Astrocyte of the spinal cord (primary cell): ENCODE data around the gene SEMA3G.

Source experiments
- DNase-seq: peaks from one replicate; pipeline ENCODE4 v3.0.0; 2011; ENCODE audit warnings: low read depth, low spot score
- H3K4me3 ChIP-seq: 2 replicates; pipeline ENCODE4 v1.5.1; 2011; ENCODE audit warnings: low read depth, mild to moderate bottlenecking, low read length, moderate library complexity
- in situ Hi-C: cut with HindIII; loops from 2 replicates; pipeline ENCODE4 v1.10.0; 2017; ENCODE audit warnings: low sequenced_read_pairs
- TF ChIP-seq, protein P1 (sequence below): IDR thresholded peaks from 2 replicates; pipeline ENCODE4 v1.5.1; 2012; ENCODE audit warnings: low read depth, mild to moderate bottlenecking, low read length, inconsistent platforms

SEMA3G gene

DNA sequence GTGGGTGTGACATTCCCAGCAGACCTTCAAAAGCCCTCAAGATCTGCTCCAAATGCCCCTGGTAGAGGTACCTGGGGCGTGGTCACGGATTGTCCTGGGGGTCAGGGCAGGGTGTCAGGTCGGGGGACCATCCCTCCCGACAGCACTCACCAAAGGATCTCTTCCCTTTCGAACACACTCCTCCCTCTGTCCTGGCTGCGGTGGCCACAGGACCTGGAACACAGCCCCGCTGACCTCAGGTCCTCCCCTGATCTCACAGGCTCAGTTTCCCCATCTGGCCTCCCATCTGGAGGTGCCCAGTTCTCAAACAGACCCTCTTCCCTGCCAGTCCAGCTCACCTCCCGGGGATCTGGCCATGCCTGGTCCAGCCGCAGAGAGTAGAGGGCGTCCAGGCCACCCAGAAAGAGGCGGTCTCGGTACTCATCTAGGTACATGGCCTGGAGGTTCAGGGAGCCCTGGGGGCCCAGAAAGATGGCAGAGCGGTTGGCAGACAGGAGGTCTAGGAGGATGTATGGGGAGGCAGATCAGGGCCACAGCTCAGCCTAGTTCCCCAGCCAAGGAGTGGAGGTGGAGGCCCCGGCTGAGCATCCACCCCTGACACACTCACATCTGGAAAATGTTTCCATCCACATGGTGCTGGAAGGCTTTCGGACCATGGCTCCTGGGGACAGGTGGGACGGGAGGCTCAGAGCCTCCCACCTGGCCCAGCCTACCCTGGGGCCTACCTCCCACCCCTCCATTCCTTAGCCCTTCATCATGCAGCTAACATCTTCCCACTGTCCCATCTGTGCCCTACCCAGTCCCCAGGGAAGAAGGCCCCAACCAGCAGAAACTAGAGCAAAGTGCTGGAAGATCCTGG is 2.3 kb downstream of the SEMA3G start:
- TF ChIP-seq, protein P1, sequence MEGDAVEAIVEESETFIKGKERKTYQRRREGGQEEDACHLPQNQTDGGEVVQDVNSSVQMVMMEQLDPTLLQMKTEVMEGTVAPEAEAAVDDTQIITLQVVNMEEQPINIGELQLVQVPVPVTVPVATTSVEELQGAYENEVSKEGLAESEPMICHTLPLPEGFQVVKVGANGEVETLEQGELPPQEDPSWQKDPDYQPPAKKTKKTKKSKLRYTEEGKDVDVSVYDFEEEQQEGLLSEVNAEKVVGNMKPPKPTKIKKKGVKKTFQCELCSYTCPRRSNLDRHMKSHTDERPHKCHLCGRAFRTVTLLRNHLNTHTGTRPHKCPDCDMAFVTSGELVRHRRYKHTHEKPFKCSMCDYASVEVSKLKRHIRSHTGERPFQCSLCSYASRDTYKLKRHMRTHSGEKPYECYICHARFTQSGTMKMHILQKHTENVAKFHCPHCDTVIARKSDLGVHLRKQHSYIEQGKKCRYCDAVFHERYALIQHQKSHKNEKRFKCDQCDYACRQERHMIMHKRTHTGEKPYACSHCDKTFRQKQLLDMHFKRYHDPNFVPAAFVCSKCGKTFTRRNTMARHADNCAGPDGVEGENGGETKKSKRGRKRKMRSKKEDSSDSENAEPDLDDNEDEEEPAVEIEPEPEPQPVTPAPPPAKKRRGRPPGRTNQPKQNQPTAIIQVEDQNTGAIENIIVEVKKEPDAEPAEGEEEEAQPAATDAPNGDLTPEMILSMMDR: no peak
- H3K4me3 ChIP-seq: no peak overlapping the region
- in situ Hi-C loops: no loop called here
- DNase-seq: no peak

DNA sequence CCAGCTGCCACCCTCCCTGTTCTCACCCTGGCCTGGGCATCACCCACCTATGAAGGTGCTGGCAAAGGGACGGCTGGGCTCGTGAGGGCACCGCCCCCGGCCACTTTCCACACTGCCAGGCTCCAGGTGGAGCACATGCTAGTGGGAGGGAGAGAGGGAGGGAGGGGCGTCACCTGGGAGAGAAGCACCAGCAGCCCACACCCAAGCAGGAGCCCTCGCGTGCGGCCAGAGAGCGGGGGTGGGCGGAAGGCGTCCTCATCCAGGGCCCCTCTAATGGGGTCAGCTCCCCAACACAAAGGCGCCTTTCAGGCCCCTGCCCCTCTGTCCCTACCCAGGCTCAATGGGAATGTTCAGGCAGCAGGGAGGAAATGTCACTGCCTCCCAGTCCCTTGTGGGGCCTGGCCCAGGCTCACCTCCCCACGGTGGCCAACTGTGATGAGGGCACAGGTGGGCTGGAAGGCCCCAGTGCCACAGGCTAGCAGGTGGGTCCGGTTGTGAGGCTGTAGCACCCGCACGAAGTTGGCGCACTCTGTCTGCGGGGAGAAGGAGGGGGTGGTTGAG is 3.1 kb downstream of the SEMA3G start:
- no peak for DNase-seq
- in situ Hi-C loops: no loop called here
- no peak overlapping the region for H3K4me3 ChIP-seq
- TF ChIP-seq, protein P1: no peak

DNA sequence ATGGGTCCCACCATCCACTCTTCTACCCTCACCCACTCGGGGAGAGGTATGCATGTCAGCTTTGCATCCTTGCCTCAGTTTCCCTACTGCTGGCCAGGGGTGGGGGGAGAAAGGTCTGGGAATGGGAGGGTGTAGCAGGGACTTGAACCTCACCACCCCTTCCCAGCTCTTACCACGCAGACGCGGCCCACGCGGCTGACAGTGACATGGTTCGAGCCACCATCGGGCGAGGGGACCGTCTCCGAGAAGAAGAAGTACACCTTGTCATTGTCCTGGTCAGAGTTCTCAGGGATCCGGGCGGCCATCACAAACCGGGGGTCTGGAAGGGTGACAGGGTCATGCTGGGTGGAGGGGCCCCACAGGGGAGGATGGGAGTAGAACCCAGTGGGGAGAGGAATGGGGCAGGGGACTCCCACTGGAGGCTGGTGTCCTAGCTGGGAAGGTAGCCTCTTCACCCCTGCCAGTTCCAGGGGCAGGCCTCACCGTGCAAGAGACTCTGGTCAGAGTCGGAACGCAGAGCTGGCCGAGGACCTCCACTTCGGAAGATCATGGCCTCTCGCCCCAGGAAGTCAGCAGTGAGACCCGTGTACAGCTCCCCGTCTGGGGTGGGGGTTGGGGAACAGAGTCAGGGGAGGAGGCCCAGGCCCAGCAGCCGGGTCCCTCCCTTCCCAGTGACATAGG is 3.7 kb downstream of the SEMA3G start:
- TF ChIP-seq, protein P1: no peak
- in situ Hi-C loops: no loop called here
- no peak for DNase-seq
- no peak overlapping the region for H3K4me3 ChIP-seq

DNA sequence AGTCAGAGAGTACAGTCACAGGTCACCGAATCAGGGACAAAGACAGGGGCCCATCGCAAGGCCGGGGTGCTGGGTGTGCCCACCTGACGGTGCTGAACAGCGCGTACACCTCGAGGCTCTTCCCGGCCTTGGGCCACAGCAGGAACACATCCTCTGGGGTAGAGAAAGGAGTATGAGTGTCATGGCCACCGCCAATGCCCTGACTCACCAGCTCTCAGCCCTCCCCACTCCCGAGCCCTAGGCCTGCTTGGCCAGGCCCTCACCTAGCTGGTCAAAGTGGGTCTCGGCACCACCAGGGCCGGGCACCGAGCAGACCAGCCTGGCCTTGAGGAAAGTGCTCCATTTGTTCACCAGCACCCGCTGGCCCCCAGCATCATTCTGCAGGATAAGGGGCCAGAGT is 4.2 kb downstream of the SEMA3G start:
- in situ Hi-C loops: no loop called here
- H3K4me3 ChIP-seq: no peak overlapping the region
- TF ChIP-seq, protein P1: no peak
- no peak for DNase-seq

DNA sequence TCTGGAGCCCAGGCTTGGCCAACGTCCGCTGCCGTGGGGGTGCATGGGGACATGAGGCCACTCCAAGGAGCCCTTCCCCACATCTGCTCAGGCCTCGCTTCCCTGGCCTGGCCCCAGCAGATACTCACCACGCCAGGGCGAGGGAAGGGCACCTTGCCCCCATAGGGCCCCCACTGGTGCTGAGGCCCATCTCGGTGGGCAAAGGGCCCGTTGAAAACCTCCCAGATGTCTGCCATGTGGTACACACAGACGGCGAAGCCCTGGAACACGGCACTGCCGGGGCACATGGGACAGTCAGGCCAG is 4.7 kb downstream of the SEMA3G start:
- DNase-seq: no peak
- TF ChIP-seq, protein P1: no peak
- H3K4me3 ChIP-seq: no peak overlapping the region
- in situ Hi-C loops: no loop called here

DNA sequence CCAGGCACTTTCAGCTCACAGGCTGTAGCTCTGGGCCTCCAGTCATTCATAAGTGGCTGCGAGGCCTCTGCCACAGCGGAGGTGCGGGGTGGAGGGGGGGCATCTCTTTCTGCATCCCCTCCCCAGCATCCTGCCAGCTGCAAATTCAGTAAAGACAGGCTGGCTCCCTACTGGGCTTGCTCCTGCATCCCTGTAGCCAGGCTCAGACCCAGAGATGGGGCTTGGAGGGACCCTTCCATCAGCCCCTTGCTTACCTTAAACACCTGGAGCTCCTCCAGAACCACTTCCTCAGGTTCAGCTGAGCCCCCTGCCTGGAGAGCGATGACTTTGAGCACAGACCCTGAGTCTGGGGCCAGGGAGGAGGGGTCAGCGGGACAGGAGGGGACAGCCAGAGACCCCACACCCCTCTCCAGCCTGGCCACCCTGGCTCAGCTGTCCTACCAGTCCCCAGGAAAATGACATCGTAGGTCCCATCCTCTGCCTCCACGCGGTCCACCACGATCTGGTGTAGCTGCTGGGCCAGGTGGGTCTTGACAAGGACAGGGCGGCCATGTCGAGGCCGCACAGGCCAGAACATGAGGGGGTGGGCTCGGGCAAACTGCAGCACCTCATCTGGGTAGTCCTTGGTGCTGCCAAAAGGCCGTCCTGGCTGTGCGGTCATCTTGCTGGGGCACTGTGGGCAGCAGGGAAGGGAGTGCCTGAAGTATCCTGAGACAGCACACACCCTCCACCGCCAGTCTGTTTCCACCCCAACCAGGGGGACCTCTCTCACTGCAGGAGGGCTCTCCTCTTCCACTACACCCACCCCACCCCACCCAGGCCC is 5.3 kb downstream of the SEMA3G start:
- H3K4me3 ChIP-seq: no peak overlapping the region
- in situ Hi-C loops: no loop called here
- DNase-seq: no peak
- TF ChIP-seq, protein P1: no peak
